ENCODE measurements around the gene MRPL43.
"Not testable (repeated sequence)": the region's sequence is repeated elsewhere in the genome, so short reads cannot be mapped to it uniquely, and the experiment has no call there.

The MRPL43 gene

DNA sequence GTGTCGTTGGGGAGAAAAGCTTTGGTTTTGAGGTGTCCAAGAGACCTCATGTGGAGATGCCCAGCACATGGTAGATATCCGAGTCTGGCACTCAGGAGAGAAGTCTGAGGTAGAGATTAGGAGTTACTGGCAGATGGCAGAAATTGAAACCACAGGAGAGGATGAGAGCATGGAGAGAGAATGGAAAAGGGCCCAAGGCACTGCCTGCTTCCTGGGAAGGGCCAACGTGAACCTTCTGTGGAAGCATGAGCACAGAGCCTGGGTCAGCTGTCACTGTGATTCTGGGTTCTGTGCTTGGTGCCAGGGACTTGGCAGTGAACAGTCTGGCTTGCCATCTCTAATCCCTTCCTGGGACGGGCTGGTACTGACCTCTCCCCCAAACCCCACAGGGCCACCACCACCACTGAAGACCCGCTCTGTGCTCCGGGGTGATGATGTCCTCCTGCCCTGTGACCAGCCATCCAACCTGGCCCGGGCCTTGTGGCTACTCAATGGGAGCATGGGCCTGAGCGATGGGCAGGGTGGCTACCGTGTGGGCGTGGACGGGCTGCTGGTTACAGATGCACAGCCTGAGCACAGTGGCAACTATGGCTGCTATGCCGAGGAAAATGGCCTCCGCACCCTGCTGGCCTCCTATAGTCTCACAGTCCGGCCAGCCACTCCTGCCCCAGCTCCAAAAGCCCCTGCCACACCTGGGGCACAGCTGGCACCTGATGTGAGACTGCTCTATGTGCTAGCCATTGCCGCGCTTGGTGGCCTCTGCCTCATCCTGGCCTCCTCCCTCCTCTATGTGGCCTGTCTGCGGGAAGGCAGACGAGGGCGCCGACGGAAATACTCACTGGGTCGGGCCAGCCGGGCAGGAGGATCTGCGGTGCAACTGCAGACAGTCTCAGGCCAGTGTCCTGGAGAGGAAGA, 4.1 kb downstream of the MRPL43 start:
- no peak for DNase-seq (ENCODE audit: low read depth)

DNA sequence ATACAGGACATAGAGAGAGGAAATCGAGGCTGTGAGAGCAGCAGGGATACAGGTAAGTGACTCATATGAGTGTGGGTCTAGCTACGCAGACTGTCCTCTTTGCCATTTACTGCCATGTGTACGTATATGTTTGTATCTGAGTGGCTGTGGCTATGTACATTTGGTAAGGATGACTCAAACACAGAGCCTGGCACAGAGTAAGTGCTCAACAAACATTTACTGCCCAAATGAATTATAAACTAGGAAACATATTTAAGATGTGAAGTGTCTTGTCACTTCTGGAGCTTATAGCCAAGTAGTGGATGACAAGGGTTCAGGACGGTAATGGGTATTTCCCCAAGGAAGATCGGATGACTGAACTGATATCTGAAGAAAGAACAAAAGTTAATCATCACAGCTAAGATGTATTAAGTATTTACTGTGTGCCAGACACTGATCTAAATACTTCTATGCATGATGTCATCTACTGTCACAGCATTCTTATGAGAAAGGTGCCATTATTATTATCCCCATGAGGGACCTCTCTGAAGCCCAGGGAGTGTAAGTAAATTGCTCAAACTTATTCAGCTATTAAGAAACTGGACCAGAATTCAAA, 6.0 kb downstream of the MRPL43 start:
- no peak for DNase-seq (ENCODE audit: low read depth)

DNA sequence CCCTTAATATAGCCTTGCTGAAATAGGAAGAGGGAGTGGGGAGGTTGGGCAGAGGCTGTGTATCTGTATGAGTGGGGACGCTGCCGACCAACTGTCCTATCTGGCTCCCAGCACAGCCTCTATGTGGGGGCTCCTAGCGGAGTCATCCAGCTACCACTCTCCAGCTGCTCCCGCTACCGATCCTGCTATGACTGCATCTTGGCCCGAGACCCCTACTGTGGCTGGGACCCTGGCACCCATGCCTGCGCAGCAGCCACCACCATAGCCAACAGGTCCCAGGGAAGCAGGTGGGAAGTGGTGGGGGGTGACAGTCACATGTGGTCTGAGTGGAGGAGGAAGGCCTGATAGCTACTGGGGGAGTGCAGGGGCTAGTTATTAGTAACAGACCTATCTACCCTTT, 6.6 kb downstream of the MRPL43 start:
- no peak for DNase-seq (ENCODE audit: low read depth)

DNA sequence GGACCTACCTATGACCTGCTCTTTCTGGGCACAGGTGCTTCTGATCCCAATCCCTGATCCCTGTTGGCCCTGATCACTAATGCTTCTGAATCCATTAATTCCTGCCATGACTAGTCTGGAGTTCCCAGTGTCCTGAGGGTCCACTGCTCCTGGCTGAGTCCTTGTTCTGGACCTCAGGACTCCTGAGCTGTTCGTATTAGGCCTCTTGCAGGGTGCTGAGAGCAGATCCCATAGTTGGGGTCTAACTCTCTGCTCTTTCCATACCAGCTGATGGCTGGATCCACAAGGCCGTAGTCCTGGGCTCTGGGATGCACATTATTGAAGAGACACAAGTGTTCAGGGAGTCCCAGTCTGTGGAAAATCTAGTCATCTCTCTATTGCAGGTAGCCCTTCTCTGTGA, 7.0 kb downstream of the MRPL43 start:
- no peak for DNase-seq (ENCODE audit: low read depth)

DNA sequence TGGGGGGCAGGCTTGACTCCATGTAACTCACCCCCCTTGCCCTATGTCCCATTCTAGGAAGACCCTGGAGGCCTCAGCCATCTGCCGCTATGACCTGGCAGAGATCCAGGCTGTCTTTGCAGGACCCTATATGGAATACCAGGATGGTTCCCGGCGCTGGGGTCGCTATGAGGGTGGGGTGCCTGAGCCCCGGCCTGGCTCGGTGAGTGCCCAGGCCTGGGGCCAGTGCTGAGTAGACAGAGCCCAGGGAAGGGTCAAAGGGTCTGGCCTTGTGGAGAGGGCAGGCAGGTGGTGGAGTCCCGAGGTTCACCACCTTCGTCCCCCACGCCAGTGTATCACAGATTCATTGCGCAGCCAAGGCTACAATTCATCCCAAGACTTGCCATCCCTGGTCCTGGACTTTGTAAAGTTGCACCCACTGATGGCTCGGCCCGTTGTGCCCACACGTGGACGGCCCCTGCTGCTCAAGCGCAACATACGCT, 7.5 kb downstream of the MRPL43 start:
- DNase-seq (ENCODE audit: low read depth): no peak

DNA sequence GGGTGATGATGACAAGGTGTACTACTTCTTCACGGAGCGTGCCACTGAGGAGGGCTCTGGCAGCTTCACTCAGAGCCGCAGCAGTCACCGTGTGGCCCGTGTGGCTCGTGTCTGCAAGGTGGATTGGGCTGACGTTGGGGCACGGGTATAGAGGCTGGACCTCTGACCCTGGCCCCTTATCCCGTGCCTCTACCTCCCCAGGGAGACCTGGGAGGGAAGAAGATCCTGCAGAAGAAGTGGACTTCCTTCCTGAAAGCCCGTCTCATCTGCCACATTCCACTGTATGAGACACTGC, 8.4 kb downstream of the MRPL43 start:
- DNase-seq (ENCODE audit: low read depth): no peak

DNA sequence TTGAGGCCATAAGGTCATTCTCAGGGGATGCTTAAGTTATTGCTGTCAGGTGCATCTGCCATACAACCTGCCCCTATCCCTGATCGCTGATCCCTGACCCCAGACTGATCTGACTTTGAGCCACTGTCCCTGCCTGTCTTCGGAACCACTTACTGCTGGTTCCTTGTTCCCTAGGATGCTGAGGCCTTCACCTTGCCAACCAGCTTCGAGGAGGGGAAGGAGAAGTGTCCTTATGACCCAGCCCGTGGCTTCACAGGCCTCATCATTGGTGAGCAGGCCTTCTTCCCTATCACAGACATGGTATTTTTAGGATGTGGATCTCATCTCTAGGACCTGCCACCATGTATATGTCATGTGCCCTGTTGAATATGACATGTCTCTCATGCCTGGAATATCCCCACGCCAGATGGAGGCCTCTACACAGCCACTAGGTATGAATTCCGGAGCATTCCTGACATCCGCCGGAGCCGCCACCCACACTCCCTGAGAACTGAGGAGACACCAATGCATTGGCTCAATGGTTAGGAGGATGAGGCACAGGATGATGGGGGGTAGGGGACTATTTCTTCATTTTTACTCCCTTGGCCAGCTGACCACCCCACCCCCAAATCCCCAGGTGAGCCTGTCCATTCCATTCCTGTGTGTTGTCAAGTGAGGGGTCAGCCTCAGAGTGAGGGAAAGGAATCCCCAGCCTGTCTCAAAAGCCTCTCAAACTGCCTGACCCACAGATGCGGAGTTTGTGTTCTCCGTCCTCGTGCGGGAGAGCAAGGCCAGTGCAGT, 9.0 kb downstream of the MRPL43 start:
- no peak for DNase-seq (ENCODE audit: low read depth)

DNA sequence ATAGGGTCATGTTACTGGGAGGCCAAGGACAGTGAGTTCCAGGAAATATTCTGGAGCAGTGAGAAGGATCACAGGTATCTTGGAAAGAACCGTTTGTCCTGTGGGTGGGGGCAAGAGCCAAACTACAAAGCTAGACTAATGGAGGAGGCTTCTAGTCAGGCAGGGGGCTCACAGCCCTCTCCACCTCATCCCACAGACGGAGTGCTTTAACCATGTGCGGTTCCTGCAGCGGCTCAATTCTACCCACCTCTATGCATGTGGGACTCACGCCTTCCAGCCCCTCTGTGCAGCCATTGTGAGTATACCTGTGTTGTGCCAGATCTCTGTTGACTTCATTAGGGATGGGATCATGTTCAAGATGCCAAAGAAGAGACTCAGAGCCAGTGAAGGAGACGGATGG, 9.9 kb downstream of the MRPL43 start:
- DNase-seq (ENCODE audit: low read depth): no peak

DNA sequence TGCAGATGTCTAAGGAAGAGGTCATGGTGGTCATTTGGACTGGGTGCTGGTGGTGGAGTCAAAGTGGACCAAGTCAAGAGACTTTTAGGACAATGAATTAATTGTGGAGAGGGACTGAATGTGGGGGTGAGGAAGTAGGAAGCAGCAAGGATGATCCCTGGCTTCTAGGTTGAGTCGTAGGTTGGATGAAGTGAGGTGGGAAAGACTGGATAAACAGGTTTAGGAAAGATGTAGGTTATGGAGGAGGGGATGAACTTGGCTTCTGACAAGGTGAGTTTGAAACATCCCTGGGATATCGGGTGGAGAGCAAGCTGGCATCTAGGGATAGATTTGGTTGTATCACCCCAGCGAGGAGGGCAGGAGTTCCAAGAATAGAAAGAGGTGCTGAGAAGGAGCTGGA, 10.4 kb downstream of the MRPL43 start:
- no peak for DNase-seq (ENCODE audit: low read depth)

DNA sequence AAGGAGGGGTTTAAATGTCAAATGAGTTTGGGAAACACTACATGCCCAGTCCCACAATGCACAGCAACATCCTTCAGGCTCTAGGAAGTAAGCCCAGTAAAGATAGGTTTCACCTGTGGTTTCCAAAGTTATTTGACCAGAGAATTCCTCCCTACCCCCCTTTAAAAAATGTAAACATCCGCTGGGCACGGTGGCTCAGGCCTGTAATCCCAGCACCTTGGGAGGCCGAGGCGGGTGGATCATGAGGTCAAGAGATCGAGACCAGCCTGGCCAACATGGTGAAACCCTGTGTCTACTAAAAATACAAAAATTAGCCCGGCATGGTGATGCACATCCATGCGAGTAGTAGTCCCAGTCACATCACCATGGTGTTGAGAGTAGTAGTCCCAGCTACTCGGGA, 11.9 kb downstream of the MRPL43 start:
- DNase-seq (ENCODE audit: low read depth): not testable (repeated sequence)

DNA sequence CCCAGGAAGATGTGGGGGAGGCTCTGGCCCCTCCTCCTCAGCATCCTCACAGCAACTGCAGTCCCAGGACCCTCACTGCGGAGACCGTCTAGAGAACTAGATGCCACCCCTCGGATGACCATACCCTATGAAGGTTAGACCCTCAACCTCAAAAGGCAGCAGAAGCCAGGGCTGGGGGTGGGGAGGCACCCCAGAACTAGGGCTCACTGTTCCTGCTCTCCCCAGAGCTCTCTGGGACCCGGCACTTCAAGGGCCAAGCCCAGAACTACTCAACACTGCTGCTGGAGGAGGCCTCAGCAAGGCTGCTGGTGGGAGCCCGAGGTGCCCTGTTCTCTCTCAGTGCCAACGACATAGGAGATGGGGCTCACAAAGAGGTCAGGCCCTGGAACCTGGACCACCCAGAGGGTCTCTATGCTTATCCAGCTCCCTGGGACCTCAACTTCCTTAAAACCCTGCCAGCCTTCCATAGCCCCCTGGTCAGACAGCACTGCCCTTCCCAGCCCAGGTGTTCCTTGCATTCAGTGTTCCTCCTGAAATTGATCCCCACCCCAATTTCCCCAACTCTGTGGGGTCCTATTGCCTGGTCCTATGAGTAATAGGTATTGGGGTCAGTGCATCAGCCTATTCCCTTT, 14.3 kb downstream of the MRPL43 start:
- no peak for DNase-seq (ENCODE audit: low read depth)

DNA sequence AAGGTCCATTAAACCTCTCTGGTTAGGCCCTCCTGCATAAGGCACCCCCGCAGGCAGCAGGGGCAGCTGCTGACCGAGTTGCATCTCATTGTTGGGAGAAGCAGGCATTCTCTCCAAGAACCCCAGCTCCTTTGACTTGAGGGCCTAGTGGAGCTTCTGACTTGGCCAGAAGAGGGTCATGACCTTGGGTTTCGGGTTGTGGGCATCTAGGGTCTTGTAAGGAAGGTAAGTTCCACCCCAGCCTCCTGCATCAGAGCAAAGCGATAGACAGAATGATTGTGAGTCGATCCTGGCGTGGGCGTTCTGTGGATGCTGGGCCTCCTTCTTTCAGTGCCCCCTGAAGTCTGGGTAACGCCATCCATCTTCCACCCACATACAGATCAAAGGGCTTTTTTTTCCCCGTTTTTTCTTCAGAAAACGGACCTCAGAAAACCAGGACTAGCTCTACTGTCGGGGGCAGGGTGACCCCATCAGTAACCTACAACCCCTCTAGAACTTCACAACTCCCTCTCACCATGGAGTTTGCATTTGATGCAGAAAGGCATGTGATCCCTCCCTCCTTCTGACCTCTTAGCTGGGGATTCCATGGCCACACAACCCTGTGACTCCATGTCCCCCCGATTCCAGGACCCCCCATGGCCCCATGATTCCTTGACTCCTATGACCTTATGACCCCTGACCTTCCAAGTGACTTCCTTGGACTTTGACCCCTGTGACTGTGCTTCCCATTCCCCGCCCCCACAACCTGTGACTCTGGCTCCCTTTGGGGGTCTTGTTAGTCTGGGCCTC, 15.0 kb downstream of the MRPL43 start:
- no peak for DNase-seq (ENCODE audit: low read depth)

DNA sequence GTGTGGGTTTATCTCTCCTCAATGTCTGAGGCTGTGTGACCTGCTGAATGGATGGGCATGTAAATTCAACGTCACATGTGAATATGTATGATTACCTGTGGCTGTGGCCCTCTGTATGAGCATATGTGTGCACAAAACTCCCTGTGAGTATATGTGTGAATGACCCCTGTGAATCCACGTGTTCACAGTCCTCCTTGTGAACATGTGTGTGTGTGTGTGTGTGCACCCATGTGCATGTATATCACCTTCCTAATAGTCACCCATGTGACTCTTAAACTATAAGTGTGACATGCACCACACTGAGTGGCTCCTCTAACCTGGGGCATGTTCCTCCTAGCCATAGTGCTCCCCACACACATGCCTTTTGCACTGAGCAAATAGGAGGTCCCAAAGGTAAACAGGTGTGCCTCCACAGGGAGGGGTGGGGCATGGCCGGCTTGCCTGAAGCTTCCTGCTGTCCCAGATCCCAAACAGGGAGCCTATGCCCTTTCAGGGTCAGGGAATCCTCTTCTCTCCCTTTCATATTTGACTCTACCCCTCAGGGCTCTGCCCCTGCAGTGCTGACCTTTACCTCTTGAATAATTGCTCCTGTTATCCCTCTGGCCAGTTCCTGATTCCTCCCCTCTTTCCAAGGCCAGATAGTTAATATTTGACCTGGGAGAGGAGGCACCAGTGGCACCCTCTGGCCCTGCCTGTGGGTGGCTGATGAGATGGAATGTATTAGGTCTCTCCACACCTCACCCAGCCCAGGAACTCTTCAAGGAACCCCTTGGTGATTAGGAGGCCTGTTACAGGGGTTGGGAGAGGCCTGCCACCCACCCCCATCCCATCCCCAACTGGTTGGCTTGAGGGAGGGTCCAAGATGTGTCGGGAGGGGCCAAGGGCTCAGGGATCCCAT, 16.1 kb downstream of the MRPL43 start:
- DNase-seq (ENCODE audit: low read depth): no peak

DNA sequence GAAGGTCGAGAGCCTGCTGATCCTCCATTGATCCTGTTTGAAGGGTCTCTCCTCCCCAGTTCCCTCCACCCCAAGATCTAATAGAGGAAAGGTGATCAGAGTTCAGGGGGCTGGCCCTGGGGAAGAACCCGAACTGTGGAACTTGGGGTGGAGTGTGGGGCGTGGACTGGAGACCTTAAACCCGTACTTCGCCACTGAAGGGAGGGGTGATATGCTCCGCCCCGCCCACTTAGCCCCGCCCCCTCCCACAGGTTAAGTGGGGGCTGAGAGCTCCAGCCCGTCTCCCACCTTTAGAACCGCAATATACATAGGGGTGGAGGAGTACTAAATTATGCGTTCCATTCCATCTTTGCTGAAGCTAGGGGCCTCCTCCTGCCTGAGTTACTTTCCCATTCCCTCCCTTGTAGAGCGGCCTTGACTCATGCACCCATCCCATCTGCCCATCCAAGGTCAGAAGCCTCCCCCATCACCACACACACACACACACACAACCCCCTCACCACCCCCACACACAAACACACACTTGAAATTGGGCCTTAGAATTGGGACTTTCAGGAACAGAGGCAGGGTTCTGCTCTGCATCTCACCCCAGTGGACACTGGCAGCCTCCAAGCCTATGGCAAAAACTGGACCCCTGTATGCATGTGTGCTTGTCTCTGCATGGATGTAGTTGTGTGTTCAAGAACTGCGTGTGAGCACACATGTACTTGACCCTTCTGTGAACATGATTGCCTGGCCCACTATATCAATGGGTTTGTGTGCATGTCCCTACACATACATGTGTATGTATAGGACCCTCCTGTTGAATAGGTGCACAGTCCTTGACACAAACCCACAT, 17.0 kb downstream of the MRPL43 start:
- DNase-seq (ENCODE audit: low read depth): no peak

DNA sequence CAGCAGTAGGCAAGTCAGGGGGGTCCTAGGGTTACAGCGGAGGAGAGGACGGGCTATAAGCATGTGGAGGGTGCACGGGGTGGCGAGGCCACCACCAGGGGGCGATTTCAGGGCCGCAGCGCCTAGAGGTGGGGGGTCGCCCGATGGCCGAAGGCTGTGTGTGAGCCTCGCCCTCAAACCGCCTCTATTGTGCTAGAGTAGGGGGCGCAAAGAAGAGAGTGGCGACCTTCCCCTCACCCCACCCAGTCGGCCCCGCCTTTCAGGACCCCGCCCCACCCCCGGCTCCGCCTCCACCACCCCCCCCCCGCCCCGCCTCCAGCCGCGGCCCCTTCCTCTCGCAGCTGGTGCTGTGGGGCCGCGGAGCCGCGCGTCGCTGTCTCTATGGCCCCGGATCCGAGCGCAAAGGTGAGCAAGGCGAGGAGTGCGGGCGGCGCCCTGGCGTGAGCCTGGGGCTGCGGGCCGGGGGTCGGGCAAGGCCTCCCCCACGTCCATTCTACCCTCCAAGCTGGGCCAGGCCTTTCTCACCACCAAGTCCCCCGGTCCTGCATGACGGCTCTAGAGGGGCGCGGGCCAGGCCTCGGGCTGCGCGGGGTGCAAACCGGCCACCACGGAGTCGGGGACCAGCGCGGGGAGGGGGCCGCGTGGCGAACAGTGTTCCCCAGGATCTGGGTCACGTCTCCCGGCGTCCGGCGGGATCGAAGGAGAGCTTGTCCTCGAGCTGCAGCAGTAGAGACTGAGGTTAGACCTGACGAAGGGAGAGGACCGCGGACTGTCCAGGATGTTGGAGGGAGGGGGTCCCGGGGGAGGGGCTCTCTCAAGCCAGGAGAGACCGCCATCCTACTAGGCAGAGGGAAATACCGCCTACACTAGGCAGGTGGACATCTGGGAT, 17.9 kb downstream of the MRPL43 start, which contains the start of gene SEMA4G:
SEMA4G (plus strand) TSS at position 318 of the 889 bp plus-strand sequence. CDS start 3,409 bp downstream, outside the sequence.
- DNase-seq (ENCODE audit: low read depth): no peak

DNA sequence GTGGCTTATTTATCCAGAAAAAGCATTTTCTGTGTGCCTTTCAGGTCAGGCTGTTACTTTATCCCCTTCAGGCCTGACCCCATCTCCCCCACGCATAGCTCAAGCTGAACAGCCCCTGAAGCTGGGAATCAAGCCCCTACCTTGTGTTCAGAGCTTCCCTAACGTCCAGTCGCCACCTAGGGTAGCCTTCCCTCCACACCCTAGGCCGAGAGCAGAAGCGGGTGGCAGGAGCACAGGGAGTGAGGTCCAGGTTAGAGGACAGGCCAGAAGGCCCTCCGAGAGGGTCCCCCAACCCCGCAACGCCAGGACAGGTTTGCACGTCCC, 18.5 kb downstream of the MRPL43 start:
- no peak for DNase-seq (ENCODE audit: low read depth)

DNA sequence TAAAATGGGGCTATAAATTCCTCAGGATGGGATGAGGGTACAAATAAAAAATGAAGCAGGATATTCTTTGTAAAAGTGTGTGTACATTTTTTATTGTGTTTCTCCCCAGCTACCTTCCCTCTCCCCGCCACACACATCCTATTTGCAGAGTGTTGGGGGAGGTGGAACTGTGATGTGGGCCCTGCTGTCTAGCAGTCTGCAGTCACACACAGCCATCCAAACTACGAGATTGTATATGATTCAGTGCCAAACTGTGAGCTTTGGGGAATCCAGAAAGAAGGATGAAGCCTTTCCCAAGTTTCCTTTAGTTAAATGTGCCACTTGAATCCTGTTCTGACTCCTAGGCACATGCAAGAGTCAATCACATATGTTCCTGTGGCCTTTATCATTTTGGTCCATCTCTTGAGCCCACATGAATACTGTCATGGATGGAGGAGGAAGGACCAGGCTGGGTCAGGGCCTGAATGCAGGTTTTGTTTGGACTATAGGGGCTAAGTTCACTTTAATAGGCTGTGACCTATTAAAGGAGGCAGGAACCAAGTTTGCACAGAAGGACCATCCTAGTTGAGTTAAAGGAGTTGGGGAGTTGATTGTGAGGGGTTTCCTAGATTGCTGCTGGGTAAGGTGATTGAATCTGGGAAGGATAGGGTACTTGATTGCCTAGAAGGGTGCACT, 19.1 kb downstream of the MRPL43 start:
- no peak for DNase-seq (ENCODE audit: low read depth)

DNA sequence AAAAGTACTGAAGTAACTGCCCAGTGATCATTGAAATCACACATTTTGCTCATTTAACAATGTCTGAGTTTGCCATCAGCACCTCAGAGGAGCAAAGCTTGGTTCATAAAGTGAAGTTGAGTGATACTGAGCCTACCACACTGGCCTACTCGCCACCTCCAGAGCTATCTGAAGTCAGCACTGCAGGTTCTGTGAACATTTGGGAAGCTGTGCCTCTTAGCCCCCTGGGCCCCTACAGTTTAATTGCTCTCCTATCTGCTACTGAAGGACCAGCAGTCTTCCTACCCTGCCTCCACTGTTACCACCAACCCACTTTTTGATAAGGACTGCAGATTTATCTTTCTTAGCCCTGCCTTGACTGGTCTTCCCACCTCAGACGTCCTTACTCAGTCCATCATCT, 20.0 kb downstream of the MRPL43 start:
- DNase-seq (ENCODE audit: low read depth): no peak

All from fibroblast of gingiva (primary cell).